IMR-90 (cell line): ENCODE measurements around the gene PGC. TPM values are rescaled to one million over a fixed set of nuclear protein-coding genes. Genes with fewer than 3 reads are reported as not detected.

Source experiments
- ATAC-seq: fragments of 200-7000 bp; cut with Tn5 transposase; 2 replicates; pipeline ENCODE4 v1.9.1; 2020; ENCODE audit warnings: low read depth, mild to moderate bottlenecking, moderate library complexity
- BruUV-seq: library from RNA; stranded (reverse); fragments of 400-500 nt; replicated peaks from 2 replicates; lab custom pipeline; 2021; lab: Mats Ljungman, UMichigan
- CTCF ChIA-PET: fragments of 300-600 bp; formaldehyde crosslinking; extraction: SDS; loops from one replicate; lab custom pipeline; 2021; ENCODE audit warnings: antibody characterized with exemption; lab: Yijun Ruan, JAX
- POLR2A ChIA-PET: fragments of 300-600 bp; sonication (Branson Sonifier 250); formaldehyde crosslinking; loops from one replicate; lab custom pipeline; 2022; ENCODE audit warnings: antibody characterized with exemption; ENCODE audit not compliant: unreplicated experiment; lab: Charles Lee
- DNase-seq: peaks from one replicate; pipeline ENCODE4 v3.0.0; 2013
- H2AFZ ChIP-seq: replicated peaks from 2 replicates; pipeline ENCODE3; 2013; ENCODE audit warnings: low read length, mild to moderate bottlenecking; ENCODE audit not compliant: poor library complexity
- H2AK5ac ChIP-seq: 2 replicates; pipeline ENCODE4 v1.6.1; 2013; ENCODE audit warnings: low read depth, low read length, inconsistent platforms
- H2AK9ac ChIP-seq: replicated peaks from 2 replicates; pipeline ENCODE3; 2013; ENCODE audit warnings: mild to moderate bottlenecking, low read depth, low read length, moderate library complexity; ENCODE audit not compliant: poor library complexity
- H2BK120ac ChIP-seq: 2 replicates; pipeline ENCODE4 v1.6.1; 2013; ENCODE audit warnings: low read depth, low read length, inconsistent platforms
- H2BK15ac ChIP-seq: 3 replicates; pipeline ENCODE4 v1.6.1; 2013; ENCODE audit warnings: low read depth, low read length, inconsistent platforms
- H2BK20ac ChIP-seq: 2 replicates; pipeline ENCODE4 v1.6.1; 2013; ENCODE audit warnings: low read depth, mild to moderate bottlenecking, inconsistent platforms, low read length, moderate library complexity
- H2BK5ac ChIP-seq: 2 replicates; pipeline ENCODE4 v1.6.1; 2013; ENCODE audit warnings: mild to moderate bottlenecking, low read depth, low read length, inconsistent platforms; ENCODE audit not compliant: poor library complexity, severe bottlenecking
- H3K14ac ChIP-seq: replicated peaks from 2 replicates; pipeline ENCODE4 v1.6.1; 2013; ENCODE audit warnings: low read depth, low read length, inconsistent platforms
- H3K18ac ChIP-seq: 2 replicates; pipeline ENCODE4 v1.6.1; 2013; ENCODE audit warnings: low read depth, low read length, control low read depth
- H3K23ac ChIP-seq: 2 replicates; pipeline ENCODE4 v1.6.1; 2013; ENCODE audit warnings: low read depth, low read length, inconsistent platforms
- H3K27ac ChIP-seq: 2 replicates; pipeline ENCODE4 v1.5.1; 2013; ENCODE audit warnings: mild to moderate bottlenecking, control low read depth, low read length; ENCODE audit not compliant: insufficient read depth
- H3K27me3 ChIP-seq: 2 replicates; pipeline ENCODE4 v1.6.1; 2013; ENCODE audit warnings: low read length; ENCODE audit not compliant: control insufficient read depth, insufficient read depth
- H3K36me3 ChIP-seq: 2 replicates; pipeline ENCODE4 v1.6.1; 2013; ENCODE audit warnings: low read length, mixed read lengths; ENCODE audit not compliant: control insufficient read depth, insufficient read depth
- H3K4ac ChIP-seq: 2 replicates; pipeline ENCODE4 v1.6.1; 2013; ENCODE audit warnings: low read depth, low read length, inconsistent platforms
- H3K4me1 ChIP-seq: 2 replicates; pipeline ENCODE4 v1.6.1; 2013; ENCODE audit warnings: low read length, mixed read lengths; ENCODE audit not compliant: control insufficient read depth, insufficient read depth
- H3K4me2 ChIP-seq: 2 replicates; pipeline ENCODE4 v1.6.1; 2013; ENCODE audit warnings: low read depth, mild to moderate bottlenecking, control low read depth, low read length, moderate library complexity
- H3K4me3 ChIP-seq: 2 replicates; pipeline ENCODE4 v1.5.1; 2013; ENCODE audit warnings: low read depth, mild to moderate bottlenecking, control low read depth, low read length, moderate library complexity; ENCODE audit not compliant: insufficient read depth
- H3K56ac ChIP-seq: 2 replicates; pipeline ENCODE4 v1.6.1; 2013; ENCODE audit warnings: low read length, inconsistent platforms; ENCODE audit not compliant: insufficient read depth; ENCODE audit errors: extremely low read depth
- H3K79me1 ChIP-seq, 2 experiments: 2 replicates each; pipeline ENCODE4 v1.6.1; 2013; ENCODE audit warnings: low read length in 2 of 2, inconsistent platforms in 1 of 2, low read depth in 1 of 2
- H3K9ac ChIP-seq: 2 replicates; pipeline ENCODE4 v1.6.1; 2013; ENCODE audit warnings: low read depth, low read length, control low read depth
- H3K9me1 ChIP-seq: 2 replicates; pipeline ENCODE4 v1.6.1; 2013; ENCODE audit warnings: low read length, inconsistent platforms; ENCODE audit not compliant: insufficient read depth
- H3K9me3 ChIP-seq: 2 replicates; pipeline ENCODE4 v1.6.1; 2013; ENCODE audit warnings: low read length; ENCODE audit not compliant: control insufficient read depth, insufficient read depth
- H4K20me1 ChIP-seq: 2 replicates; pipeline ENCODE4 v1.6.1; 2013; ENCODE audit warnings: low read length, inconsistent platforms; ENCODE audit not compliant: insufficient read depth
- H4K5ac ChIP-seq: 2 replicates; pipeline ENCODE4 v1.6.1; 2013; ENCODE audit warnings: mild to moderate bottlenecking, low read depth, low read length, control low read depth
- H4K8ac ChIP-seq, 2 experiments: 2 replicates each; pipeline ENCODE4 v1.6.1; 2013; ENCODE audit warnings: low read depth in 2 of 2, low read length in 2 of 2, control low read depth in 1 of 2, inconsistent platforms in 1 of 2
- H4K91ac ChIP-seq: 2 replicates; pipeline ENCODE4 v1.6.1; 2013; ENCODE audit warnings: low read depth, low read length, inconsistent platforms; ENCODE audit not compliant: insufficient read depth
- BHLHE40 ChIP-seq: fragments of 150-350 bp; IDR thresholded peaks from 2 replicates; pipeline ENCODE4 v1.6.1; 2016; ENCODE audit warnings: mild to moderate bottlenecking, low read depth, low read length
- FOS ChIP-seq: fragments of 150-350 bp; IDR thresholded peaks from 2 replicates; pipeline ENCODE4 v1.6.1; 2016; ENCODE audit warnings: low read depth, low read length
- MAFK ChIP-seq: IDR thresholded peaks from 2 replicates; pipeline ENCODE4 v1.6.1; 2012; ENCODE audit warnings: low read depth, low read length, improper control_type of control experiment
- MAZ ChIP-seq: IDR thresholded peaks from 2 replicates; pipeline ENCODE4 v1.6.1; 2012; ENCODE audit warnings: low read depth, mild to moderate bottlenecking, low read length, improper control_type of control experiment, moderate library complexity, borderline replicate concordance
- NFE2L2 ChIP-seq: fragments of 150-350 bp; IDR thresholded peaks from 2 replicates; pipeline ENCODE4 v1.6.1; 2016; ENCODE audit warnings: low read depth, mild to moderate bottlenecking, low read length
- RCOR1 ChIP-seq: IDR thresholded peaks from 2 replicates; pipeline ENCODE4 v1.6.1; 2012; ENCODE audit warnings: mild to moderate bottlenecking, low read length, improper control_type of control experiment; ENCODE audit not compliant: insufficient replicate concordance
- RFX5 ChIP-seq: IDR thresholded peaks from 2 replicates; pipeline ENCODE4 v1.8.0; 2012; ENCODE audit warnings: low read depth, mild to moderate bottlenecking, low read length, moderate library complexity
- WGBS, 2 experiments: methylation state at CpG; one replicate each; pipeline versions ENCODE4 v1.1.5 to v1.1.7; 2013; ENCODE audit warnings: missing lambda C conversion rate in 2 of 2; ENCODE audit not compliant: insufficient read length in 1 of 2; ENCODE audit errors: extremely low coverage in 2 of 2; 5-methylcytosine and 5-hydroxymethylcytosine counted together
- dilution Hi-C: fragments of 300-500 bp; cut with HindIII; formaldehyde crosslinking; loops from one replicate; pipeline ENCODE4 v1.14.3; 2018; ENCODE audit warnings: low sequenced_read_pairs; ENCODE audit not compliant: unreplicated experiment
- in situ Hi-C: fragments of 300-500 bp; cut with MboI; formaldehyde crosslinking; loops from 3 replicates; pipeline ENCODE4 v1.14.3; 2019; ENCODE audit warnings: low sequenced_read_pairs, inconsistent platforms, mixed read lengths
- intact Hi-C: fragments of 100-400 bp; cut with micrococcal nuclease; formaldehyde crosslinking; loops from 2 replicates; pipeline ENCODE4 v1.10.0; 2022
- polyA plus RNA-seq, 3 experiments: library from polyadenylated mRNA; depleted of rRNA; stranded (reverse); fragments of >200 nt; gene quantifications; 2 replicates each; pipeline ENCODE4 v1.2.3, GENCODE V29; 2012; ENCODE audit warnings: low replicate concordance in 1 of 3
- total RNA-seq: library from RNA; depleted of rRNA; stranded (reverse); fragments of >200 nt; gene quantifications from 2 replicates; pipeline ENCODE4 v1.2.3, GENCODE V29; 2012
- TF ChIP-seq, protein P1 (sequence below): conservative IDR thresholded peaks from 2 replicates; pipeline ENCODE4 v1.5.1; 2012; ENCODE audit warnings: mild to moderate bottlenecking, low read depth, low read length, improper control_type of control experiment

PGC gene
- total and polyA plus RNA-seq, 2 of the 4 experiments (the other 2 are of a cell fraction), result not detected

DNA sequence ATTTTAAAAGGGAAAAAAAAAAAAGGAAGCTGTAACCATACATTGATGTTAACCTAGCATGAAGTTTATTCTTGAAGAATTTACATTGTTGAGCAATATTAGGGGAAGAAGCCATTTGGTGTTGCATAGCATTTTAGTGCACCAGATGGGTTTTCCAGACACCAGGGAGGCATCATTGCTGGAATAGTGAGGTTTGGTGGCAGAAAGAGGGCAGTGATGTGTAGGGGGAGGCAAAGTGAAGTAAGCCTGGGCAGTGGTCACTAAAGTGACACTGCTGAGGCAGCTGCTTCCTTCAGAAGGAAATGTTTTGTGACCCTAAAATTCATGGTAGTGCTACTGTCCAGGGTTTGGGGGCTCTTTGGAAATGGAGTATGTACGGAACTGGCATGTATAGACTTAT lies 42.8 kb upstream of the PGC start:
- Histone ChIP-seq H2AK5ac (no peak overlapping the region), H3K23ac (no peak overlapping the region), H4K20me1 (no peaks in the 10 kb centered on the region), H3K18ac (no peak overlapping the region), H4K5ac (no peak overlapping the region), H3K14ac (no peak overlapping the region), H3K9me3 (no peaks in the 10 kb centered on the region), H3K79me1 (peaks cover 22 to 32% of the 10 kb centered on the region in 2 experiments), H3K4me2 (no peak overlapping the region), H2AK9ac (no peak overlapping the region), H3K4me3 (no peak overlapping the region), H2BK15ac (no peak overlapping the region), H4K91ac (no peak overlapping the region), H3K4me1 (peaks cover 7% of the 10 kb centered on the region), H3K36me3 (peaks cover 17% of the 10 kb centered on the region), H3K27ac (no peak overlapping the region), H3K56ac (no peak overlapping the region), H3K9ac (no peak overlapping the region), H3K27me3 (no peaks in the 10 kb centered on the region), H2AFZ (no peak overlapping the region), H3K4ac (no peak overlapping the region), H2BK120ac (no peak overlapping the region), H2BK20ac (no peak overlapping the region), H4K8ac (no peak overlapping the region), H3K9me1 (0 out of 2 replicates have a peak, but pooled peaks cover 3% of the 10 kb centered on the region), H2BK5ac (no peak overlapping the region)
- WGBS, 2 experiments, result no CpG with 5 or more reads among the region's 1 CpG
- no peak for DNase-seq
- CTCF ChIA-PET, result interaction anchor here (0.8 kb wide), 1 partner anchor 10 kb away, joined by 3 read pairs; no protein-coding TSS in a partner anchor
- BruUV-seq, result no TSS peak
- no peak for ATAC-seq
- in situ Hi-C loops (no loop called here), dilution Hi-C loops (no loop called here), intact Hi-C loops (no loop called here)
- POLR2A ChIA-PET, result no interaction called here
- TF ChIP-seq RCOR1 (no peak), MAFK (no peak), RFX5 (no peak), BHLHE40 (no peak), MAZ (no peak), FOS (no peak), NFE2L2 (no peak)
- TF ChIP-seq, protein P1, sequence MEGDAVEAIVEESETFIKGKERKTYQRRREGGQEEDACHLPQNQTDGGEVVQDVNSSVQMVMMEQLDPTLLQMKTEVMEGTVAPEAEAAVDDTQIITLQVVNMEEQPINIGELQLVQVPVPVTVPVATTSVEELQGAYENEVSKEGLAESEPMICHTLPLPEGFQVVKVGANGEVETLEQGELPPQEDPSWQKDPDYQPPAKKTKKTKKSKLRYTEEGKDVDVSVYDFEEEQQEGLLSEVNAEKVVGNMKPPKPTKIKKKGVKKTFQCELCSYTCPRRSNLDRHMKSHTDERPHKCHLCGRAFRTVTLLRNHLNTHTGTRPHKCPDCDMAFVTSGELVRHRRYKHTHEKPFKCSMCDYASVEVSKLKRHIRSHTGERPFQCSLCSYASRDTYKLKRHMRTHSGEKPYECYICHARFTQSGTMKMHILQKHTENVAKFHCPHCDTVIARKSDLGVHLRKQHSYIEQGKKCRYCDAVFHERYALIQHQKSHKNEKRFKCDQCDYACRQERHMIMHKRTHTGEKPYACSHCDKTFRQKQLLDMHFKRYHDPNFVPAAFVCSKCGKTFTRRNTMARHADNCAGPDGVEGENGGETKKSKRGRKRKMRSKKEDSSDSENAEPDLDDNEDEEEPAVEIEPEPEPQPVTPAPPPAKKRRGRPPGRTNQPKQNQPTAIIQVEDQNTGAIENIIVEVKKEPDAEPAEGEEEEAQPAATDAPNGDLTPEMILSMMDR, result no peak
